ENCODE results near the gene PHTF1.

- no peak for TF ChIP-seq RAD21 (IDR thresholded peaks at IDR 0.05; ENCODE audit: low read depth)
- no peak for TF ChIP-seq CEBPB (IDR thresholded peaks at IDR 0.05)
Measured at GRCh38 chr1:113800487-113800886, 41.2 kb upstream of the PHTF1 start.
